ENCODE data around the gene FILIP1L. TPM values are rescaled to one million over a fixed set of nuclear protein-coding genes. Genes with fewer than 3 reads are reported as not detected.

FILIP1L gene
- total and polyA plus RNA-seq, 2 of the 8 experiments (the other 6 are each of a cell fraction or from before 2014, with no cell fraction given): 0.06 to 0.09 TPM

DNA sequence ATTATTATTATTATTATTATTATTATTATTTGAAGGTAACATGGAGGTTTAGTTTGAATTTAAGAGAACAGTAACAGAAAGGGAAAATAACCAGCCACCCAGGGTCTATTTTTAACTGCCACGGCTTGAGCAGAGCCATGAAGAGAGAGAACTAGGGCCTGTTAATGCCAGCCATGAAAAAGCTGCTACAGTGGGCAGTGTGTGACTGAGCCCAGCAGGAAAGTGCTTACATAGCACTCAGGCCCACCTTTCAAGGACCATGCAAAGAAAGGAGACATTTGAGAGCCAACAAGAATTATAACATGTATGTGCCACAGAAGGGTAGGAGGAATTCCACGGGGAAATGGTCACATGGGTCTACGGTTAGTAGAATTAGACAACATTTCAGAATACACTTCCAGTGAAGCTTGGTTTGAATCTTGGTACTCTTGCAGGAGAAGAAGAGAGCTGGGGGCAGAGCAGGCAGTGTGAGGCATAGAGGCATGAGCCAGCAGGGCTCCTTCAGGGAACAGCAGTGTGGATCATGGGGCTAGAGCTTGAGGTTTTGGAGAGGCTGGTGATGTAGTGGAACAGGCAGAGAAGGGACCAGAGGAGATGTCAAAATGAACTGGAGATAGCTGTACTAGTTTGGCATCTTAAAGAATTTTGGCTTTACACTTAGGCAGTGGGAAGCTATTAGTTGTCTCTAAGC lies 155.9 kb downstream of the FILIP1L start (continued):
- TF ChIP-seq, protein P1, sequence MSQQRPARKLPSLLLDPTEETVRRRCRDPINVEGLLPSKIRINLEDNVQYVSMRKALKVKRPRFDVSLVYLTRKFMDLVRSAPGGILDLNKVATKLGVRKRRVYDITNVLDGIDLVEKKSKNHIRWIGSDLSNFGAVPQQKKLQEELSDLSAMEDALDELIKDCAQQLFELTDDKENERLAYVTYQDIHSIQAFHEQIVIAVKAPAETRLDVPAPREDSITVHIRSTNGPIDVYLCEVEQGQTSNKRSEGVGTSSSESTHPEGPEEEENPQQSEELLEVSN (IDR thresholded peaks at IDR 0.05): no peak
- TF ChIP-seq TCF12 (IDR thresholded peaks at IDR 0.05; ENCODE audit: low read depth, low read length) (no peak), POU5F1 (IDR thresholded peaks at IDR 0.05; ENCODE audit: low read depth, low read length) (no peak), EP300 (IDR thresholded peaks at IDR 0.05; ENCODE audit: borderline replicate concordance in 1 of 2, low read depth in 2 of 2, low read length in 2 of 2) (no peak)

Measured in H1 (cell line).